GM18870 (cell line): Measurements from ENCODE around the gene CTNNBL1.
"Not testable (repeated sequence)": the region's sequence is repeated elsewhere in the genome, so short reads cannot be mapped to it uniquely, and the experiment has no call there.

Experiments
- ATAC-seq: cut with Tn5 transposase; IDR thresholded peaks from one replicate; pipeline ENCODE4 v1.9.1; 2021; ENCODE audit warnings: moderate library complexity; ENCODE audit not compliant: unreplicated experiment

The CTNNBL1 gene

GRCh38 chr20:37704955-37705354 lies 11.1 kb downstream of the CTNNBL1 start:
- ATAC-seq, result no peak

- ATAC-seq, result no peak
Measured at GRCh38 chr20:37706298-37706697, 12.5 kb downstream of the CTNNBL1 start.

- no peak for ATAC-seq
Measured at GRCh38 chr20:37711001-37711400, 17.2 kb downstream of the CTNNBL1 start.

GRCh38 chr20:37711994-37712964 lies 18.4 kb downstream of the CTNNBL1 start:
- no peak for ATAC-seq

- no peak for ATAC-seq
Measured at GRCh38 chr20:37713396-37713795, 19.6 kb downstream of the CTNNBL1 start.

GRCh38 chr20:37714978-37715672 lies 21.3 kb downstream of the CTNNBL1 start:
- no peak for ATAC-seq

GRCh38 chr20:37721751-37722150 lies 27.9 kb downstream of the CTNNBL1 start:
- ATAC-seq, result no peak

- not testable (repeated sequence) for ATAC-seq
Measured at GRCh38 chr20:37722312-37722711, 28.5 kb downstream of the CTNNBL1 start.

- ATAC-seq, result no peak
Measured at GRCh38 chr20:37723668-37724067, 29.8 kb downstream of the CTNNBL1 start.

- no peak for ATAC-seq
Measured at GRCh38 chr20:37725165-37725564, 31.3 kb downstream of the CTNNBL1 start.

- no peak for ATAC-seq
Measured at GRCh38 chr20:37725855-37726254, 32.0 kb downstream of the CTNNBL1 start.

- no peak for ATAC-seq
Measured at GRCh38 chr20:37726321-37726720, 32.5 kb downstream of the CTNNBL1 start.

- ATAC-seq, result no peak
Measured at GRCh38 chr20:37726971-37727956, 33.4 kb downstream of the CTNNBL1 start.

- ATAC-seq, result no peak
Measured at GRCh38 chr20:37727957-37728634, 34.3 kb downstream of the CTNNBL1 start.

GRCh38 chr20:37728635-37728983 lies 34.8 kb downstream of the CTNNBL1 start:
- no peak for ATAC-seq

GRCh38 chr20:37729452-37729851 lies 35.6 kb downstream of the CTNNBL1 start:
- ATAC-seq, result no peak

GRCh38 chr20:37729909-37730308 lies 36.1 kb downstream of the CTNNBL1 start:
- no peak for ATAC-seq

- no peak for ATAC-seq
Measured at GRCh38 chr20:37733416-37733815, 39.6 kb downstream of the CTNNBL1 start.

- ATAC-seq, result no peak
Measured at GRCh38 chr20:37734228-37734985, 40.6 kb downstream of the CTNNBL1 start.

- ATAC-seq, result no peak
Measured at GRCh38 chr20:37735541-37735940, 41.7 kb downstream of the CTNNBL1 start.
